ENCODE measurements around the gene CFAP100. TPM values are rescaled to one million over a fixed set of nuclear protein-coding genes. Genes with fewer than 3 reads are reported as not detected.

The CFAP100 gene
- total and polyA plus RNA-seq, 2 of the 4 experiments (the other 2 are of a cell fraction), result not detected

- no TSS peak for BruUV-seq (replicated peaks)
Measured at GRCh38 chr3:126435456-126436315, 41.0 kb downstream of the CFAP100 start.

More at GRCh38 chr3:126435456-126436315, 41.0 kb downstream of the CFAP100 start:
- Histone ChIP-seq H3K9ac (ENCODE audit: low read depth, low read length) (no peak overlapping the region), H3K4me2 (ENCODE audit: low read depth, low read length) (no peak overlapping the region), H2BK20ac (ENCODE audit: low read depth, low read length) (no peak overlapping the region), H2AK5ac (ENCODE audit: low read depth, low read length) (no peak overlapping the region), H3K4me3 (ENCODE audit: insufficient read depth, low read depth, low read length) (no peak overlapping the region), H2AK9ac (replicated peaks; ENCODE audit: low read depth, low read length, poor library complexity) (no peak overlapping the region), H3K23ac (ENCODE audit: low read depth, low read length) (no peak overlapping the region), H3K4me1 (ENCODE audit: control insufficient read depth, insufficient read depth, low read length) (no peaks in the 10 kb centered on the region), H3K36me3 (ENCODE audit: control insufficient read depth, insufficient read depth, low read length) (peaks cover 2% of the 10 kb centered on the region; the same call in 1 of the 2 replicates), H2AFZ (replicated peaks; ENCODE audit: low read length, poor library complexity) (no peak overlapping the region), H3K56ac (ENCODE audit: extremely low read depth, insufficient read depth, low read length) (no peak overlapping the region), H3K27me3 (ENCODE audit: control insufficient read depth, insufficient read depth, low read length) (no peaks in the 10 kb centered on the region), H3K4ac (ENCODE audit: low read depth, low read length) (no peak overlapping the region), H2BK5ac (ENCODE audit: low read depth, low read length, poor library complexity, severe bottlenecking) (no peak overlapping the region), H3K79me1 (ENCODE audit: low read depth in 1 of 2, low read length in 2 of 2) (no peaks in the 10 kb centered on the region), H2BK120ac (ENCODE audit: low read depth, low read length) (no peak overlapping the region), H3K14ac (replicated peaks; ENCODE audit: low read depth, low read length) (no peak overlapping the region), H4K8ac (ENCODE audit: low read depth in 2 of 2, low read length in 2 of 2) (no peak overlapping the region), H4K20me1 (ENCODE audit: insufficient read depth, low read length) (no peaks in the 10 kb centered on the region), H4K91ac (ENCODE audit: insufficient read depth, low read depth, low read length) (no peak overlapping the region), H3K9me1 (ENCODE audit: insufficient read depth, low read length) (no peaks in the 10 kb centered on the region; the same call in 1 of the 2 replicates), H3K27ac (ENCODE audit: insufficient read depth, low read length) (no peak overlapping the region), H4K5ac (ENCODE audit: low read depth, low read length) (no peak overlapping the region), H3K9me3 (ENCODE audit: control insufficient read depth, insufficient read depth, low read length) (no peaks in the 10 kb centered on the region), H3K18ac (ENCODE audit: low read depth, low read length) (no peak overlapping the region), H2BK15ac (ENCODE audit: low read depth, low read length) (no peak overlapping the region)
- in situ Hi-C loops (cut with MboI; ENCODE audit: low sequenced_read_pairs), result no loop called here
- TF ChIP-seq CEBPB (IDR thresholded peaks at IDR 0.05; ENCODE audit: low read depth, low read length) (no peak), NFE2L2 (IDR thresholded peaks at IDR 0.05; ENCODE audit: low read depth, low read length) (no peak), FOS (IDR thresholded peaks at IDR 0.05; ENCODE audit: low read depth, low read length) (no peak), SMC3 (IDR thresholded peaks at IDR 0.05; ENCODE audit: low read depth, low read length) (no peak), MAZ (IDR thresholded peaks at IDR 0.05; ENCODE audit: borderline replicate concordance, low read depth, low read length) (no peak), CHD1 (IDR thresholded peaks at IDR 0.05; ENCODE audit: low read depth, low read length) (no peak), MXI1 (IDR thresholded peaks at IDR 0.05; ENCODE audit: borderline replicate concordance, low read depth, low read length) (no peak), RCOR1 (IDR thresholded peaks at IDR 0.05; ENCODE audit: insufficient replicate concordance, low read length) (no peak), POLR2A (IDR thresholded peaks at IDR 0.05; ENCODE audit: low read depth, low read length) (no peak)
- intact Hi-C loops (cut with micrococcal nuclease), result no loop called here
- POLR2A ChIA-PET (ENCODE audit: unreplicated experiment), result no interaction called here
- WGBS, 2 experiments (ENCODE audit: extremely low coverage in 2 of 2, insufficient read length in 1 of 2), result 88% methylated on average over 5 of the region's 14 CpGs; no CpG with 5 or more reads in 1 of the 2 experiments
- ATAC-seq (ENCODE audit: low read depth) (no peak), DNase-seq (no peak)
- CTCF ChIA-PET, result no interaction called here
- dilution Hi-C loops (cut with HindIII; ENCODE audit: low sequenced_read_pairs, unreplicated experiment), result no loop called here
